H4 (cell line): ENCODE data around the gene CACNA2D1. TPM values are rescaled to one million over a fixed set of nuclear protein-coding genes. Genes with fewer than 3 reads are reported as not detected.
"Not testable (repeated sequence)": the region's sequence is repeated elsewhere in the genome, so short reads cannot be mapped to it uniquely, and the experiment has no call there.

Experiments used
- DNase-seq: peaks from one replicate; pipeline ENCODE4 v3.0.0-alpha.2; 2015; ENCODE audit warnings: low spot score
- total RNA-seq: library from RNA; depleted of rRNA; stranded (reverse); fragments of >200 nt; shearing (Covaris generic); gene quantifications from 2 replicates; pipeline ENCODE4 v1.2.3, GENCODE V29; 2014

CACNA2D1 gene
- total RNA-seq, 1 experiment from 2014 or later = 28.0 TPM

GRCh38 chr7:82172017-82172416 lies 271.6 kb downstream of the CACNA2D1 start:
- DNase-seq = no peak

DNA sequence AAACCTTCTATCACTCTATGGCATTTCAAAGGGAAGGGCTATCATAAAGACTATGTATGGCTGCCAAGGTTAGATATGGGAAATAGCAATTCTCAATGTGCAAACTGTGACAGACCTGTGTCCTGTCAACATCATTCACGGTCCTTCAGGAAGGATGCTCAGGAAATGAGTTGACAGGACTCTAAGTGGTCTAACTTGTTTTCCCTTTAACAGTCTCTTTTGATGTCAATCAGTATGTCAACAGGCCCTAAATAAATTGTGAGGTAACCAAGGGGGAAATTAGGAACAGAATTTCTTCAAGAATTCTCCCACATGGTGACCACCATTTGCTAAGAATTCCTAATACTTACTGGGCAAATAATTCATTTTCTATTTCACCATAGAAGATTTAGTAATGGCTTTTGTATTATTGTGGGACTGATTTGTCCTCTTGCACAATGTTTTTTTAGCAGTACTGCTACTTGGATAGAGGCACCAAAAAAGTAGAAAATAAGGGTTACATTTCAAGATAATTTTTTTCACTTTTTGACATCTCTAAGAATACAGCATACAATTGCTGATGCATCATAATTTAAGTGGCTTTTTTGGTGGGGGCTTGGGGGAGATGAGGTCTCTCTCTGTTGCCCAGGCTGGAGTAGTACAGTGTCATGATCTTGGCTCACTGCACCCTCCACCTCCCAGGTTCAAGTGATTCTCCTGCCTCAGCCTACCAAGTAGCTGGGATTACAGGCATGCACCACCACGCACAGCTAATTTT lies 275.8 kb downstream of the CACNA2D1 start:
- no peak for DNase-seq

- no peak for DNase-seq
Observed at GRCh38 chr7:82166260-82167015, 277.1 kb downstream of the CACNA2D1 start.

GRCh38 chr7:82164813-82165212 lies 278.8 kb downstream of the CACNA2D1 start:
- DNase-seq = peak; percentile 50

DNA sequence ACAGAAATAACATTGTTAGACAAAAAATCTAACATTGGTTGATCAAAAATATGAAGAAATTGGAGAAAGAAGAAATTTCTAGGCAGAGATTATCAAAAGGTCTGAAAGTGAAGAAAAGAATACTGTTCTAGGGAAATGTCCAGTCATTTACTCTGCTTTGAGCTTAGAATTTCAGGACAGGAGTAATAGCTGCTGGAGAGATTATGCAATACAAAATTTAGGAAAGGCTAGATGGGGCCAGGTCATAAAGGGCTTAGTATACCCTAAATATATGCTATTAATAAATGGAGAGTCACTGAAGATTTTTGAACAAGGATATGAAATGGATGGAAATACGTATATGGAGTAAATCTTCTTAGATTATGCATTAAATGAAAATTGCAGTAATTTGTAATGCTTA lies 279.2 kb downstream of the CACNA2D1 start:
- no peak for DNase-seq

DNA sequence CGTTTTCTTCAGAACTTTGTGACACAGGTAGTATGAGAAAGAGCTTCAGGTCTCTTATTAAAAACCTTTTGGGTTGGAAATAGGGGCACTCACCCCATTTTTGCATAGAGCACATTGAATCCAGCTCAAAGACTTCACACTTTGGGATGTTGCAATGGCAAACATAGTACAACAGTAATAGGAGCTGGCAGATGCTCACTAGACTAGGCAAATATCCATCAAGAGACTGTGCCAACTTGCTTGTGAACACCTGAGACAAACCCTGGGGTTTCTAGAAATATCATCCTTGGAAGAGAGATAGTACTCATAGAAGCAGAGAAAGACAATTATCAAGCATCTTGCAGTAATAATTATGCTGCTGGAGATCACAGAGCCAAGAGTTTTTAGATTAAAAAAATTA lies 280.0 kb downstream of the CACNA2D1 start:
- no peak for DNase-seq

DNA sequence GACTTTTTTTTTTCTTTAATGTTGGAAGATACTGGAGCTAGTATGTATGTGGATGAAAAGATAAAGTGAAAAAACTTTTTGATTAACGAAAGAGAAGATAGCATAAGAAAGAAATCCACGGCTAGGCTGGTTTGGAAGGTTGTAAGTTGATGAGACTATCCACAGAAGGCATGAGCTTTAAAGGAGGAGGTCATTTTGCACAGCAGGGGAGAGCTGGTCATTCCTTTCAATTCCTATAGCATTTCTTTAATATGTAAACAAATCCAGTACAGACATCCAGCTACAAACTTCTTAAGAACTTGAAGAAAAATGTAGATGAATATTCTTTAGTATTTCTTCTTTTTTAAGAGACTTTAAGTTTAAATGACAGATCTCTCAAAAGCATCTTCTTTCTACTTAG lies 281.3 kb downstream of the CACNA2D1 start:
- no peak for DNase-seq

DNA sequence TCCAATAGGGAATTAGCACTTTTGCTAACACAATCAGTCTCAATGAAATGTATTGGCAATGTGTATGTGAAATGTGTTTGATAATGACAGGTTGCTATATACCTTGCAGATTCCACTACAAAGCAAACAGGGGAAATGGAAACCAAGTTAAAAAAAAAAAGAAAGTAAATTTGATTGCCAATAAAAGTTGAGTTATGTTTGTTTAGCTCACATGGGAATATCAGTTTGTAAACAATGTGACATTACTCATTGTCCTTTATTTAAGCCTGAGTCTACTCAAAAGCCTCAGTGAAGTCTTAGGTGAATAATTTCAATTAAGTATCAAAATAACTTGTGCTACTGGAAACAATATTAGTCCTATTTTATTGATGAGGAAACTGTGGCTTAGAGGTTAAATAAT lies 285.2 kb downstream of the CACNA2D1 start:
- DNase-seq = no peak

GRCh38 chr7:82156893-82157292 lies 286.7 kb downstream of the CACNA2D1 start:
- no peak for DNase-seq

DNA sequence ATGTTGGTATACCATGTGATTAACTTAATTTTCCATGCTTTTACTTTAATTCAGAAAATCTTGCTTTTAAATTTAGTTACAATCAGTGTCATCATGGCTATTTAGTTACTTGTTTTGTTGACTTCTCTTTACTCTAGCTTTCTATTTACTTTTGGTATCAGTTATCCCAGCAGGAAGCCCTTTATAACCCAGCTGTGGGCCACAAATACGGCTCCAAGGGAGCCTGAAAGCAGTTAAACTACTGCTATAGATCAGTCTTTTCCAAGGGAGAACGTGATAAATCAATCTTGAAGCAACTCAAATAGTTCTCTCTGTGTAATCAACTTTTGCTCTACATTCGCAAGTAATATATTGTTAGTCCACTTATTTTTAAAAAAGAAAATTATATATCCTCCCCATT lies 287.4 kb downstream of the CACNA2D1 start:
- no peak for DNase-seq

DNA sequence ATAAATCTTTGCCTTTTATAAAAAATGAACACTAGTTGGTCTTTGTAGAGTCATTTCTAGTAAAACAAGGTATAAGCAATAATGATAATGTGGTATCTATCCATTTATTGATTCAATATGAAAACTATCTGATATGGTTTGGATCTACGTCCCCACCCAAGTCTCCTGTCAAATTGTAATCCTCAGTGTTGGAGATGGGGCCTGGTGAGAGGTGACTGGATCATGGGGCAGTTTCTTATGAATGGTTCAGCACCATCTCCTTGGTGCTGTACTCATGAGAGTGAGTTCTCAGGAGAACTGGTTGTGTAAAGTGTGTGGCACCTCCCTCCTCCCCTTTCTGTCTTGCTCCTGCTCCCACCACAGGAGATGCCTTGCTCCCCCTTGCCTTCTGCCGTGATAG lies 288.8 kb downstream of the CACNA2D1 start:
- DNase-seq = no peak

GRCh38 chr7:82153776-82154175 lies 289.8 kb downstream of the CACNA2D1 start:
- no peak for DNase-seq

- DNase-seq = no peak
Observed at GRCh38 chr7:82152858-82153257, 290.7 kb downstream of the CACNA2D1 start.

GRCh38 chr7:82146491-82146890 lies 297.1 kb downstream of the CACNA2D1 start:
- no peak for DNase-seq

- no peak for DNase-seq
Observed at GRCh38 chr7:82142263-82142864, 301.2 kb downstream of the CACNA2D1 start.

GRCh38 chr7:82141427-82141826 lies 302.1 kb downstream of the CACNA2D1 start:
- no peak for DNase-seq

DNA sequence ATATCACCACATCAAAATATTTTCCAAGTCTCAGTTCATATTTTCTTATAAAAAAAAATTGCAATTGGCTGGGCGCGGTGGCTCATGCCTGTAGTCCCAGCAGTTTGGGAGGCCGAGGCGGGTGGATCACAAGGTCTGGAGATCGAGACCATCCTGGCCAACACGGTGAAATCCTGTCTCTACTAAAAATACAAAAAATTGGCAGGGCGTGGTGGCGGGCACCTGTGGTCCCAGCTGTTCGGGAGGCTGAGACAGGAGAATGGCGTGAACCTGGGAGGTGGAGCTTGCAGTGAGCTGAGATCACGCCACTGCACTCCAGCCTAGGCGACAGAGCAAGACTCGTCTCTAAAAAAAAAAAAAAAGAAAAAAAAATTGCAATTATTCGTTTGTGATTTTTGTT lies 303.0 kb downstream of the CACNA2D1 start:
- not testable (repeated sequence) for DNase-seq

GRCh38 chr7:82131215-82131614 lies 312.4 kb downstream of the CACNA2D1 start:
- peak; percentile 20 for DNase-seq

- no peak for DNase-seq
Observed at GRCh38 chr7:82129091-82129490, 314.5 kb downstream of the CACNA2D1 start.

- DNase-seq = no peak
Observed at GRCh38 chr7:82128546-82128945, 315.0 kb downstream of the CACNA2D1 start.

DNA sequence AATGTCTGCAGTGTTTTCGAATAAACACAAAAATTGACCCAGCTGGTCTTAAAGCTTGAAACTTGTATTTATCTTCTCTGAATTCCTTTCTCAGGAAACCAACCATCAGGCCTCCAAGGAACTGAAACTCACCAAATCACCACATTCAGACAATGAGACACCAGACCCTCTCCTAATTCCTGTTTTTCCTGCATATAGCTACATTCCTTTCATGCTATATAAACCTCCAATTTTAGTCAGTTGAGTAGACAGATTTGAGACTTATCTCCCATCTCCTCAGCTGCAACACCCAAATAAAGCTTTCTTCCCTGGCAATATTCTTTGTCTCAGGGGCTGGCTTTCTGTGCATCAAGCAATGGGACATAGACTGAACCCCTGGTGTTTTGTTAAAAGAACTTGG lies 317.0 kb downstream of the CACNA2D1 start:
- no peak for DNase-seq

DNA sequence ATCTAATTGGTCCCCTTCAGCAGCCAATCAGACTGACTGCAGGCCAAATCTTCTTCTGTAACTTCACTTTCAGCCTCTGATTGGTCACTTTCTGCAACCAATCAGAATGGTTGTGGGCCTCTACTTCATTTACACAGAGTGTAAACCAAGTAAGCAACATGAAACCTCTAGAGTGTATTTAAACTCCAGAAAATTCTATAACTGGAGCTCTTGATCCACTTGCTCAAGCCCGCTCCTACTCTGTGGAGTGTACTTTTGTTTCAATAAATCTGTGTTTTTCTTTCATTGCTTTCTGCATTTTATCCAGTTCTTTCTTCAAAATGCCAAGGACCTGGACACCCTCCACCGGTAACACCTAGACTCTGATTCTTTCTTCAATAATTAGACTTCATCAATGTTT lies 319.1 kb downstream of the CACNA2D1 start:
- DNase-seq = no peak

DNA sequence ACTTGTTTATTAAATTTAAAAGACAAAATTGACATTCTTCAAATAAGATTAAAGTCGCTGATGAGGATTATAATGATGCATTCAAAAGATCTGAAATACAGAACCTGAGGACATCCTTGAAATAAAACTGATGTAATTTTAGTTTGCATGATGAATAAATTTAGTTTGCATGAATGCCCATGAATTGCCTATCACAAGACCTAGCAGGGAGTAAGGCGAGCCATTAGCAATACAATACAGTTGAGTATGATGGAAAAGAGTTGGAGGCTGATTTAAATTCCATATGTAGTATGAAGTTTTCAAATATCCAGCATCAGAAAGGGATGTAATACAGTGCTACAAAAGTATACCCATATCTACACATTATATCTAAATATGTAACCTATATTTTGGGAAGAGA lies 321.3 kb downstream of the CACNA2D1 start:
- DNase-seq = no peak
